PC-9 (cell line): Measurements from ENCODE around the gene MCM6.

ENCODE experiments used
- EZH2 ChIP-seq: fragments of 200-600 bp; sonication (generic); IDR thresholded peaks from 2 replicates; pipeline ENCODE4 v1.8.0; 2017; ENCODE audit warnings: antibody characterized with exemption, low read depth
- TF ChIP-seq, protein P1 (sequence below): fragments of 200-600 bp; sonication (generic); conservative IDR thresholded peaks from 2 replicates; pipeline ENCODE4 v1.6.1; 2017; ENCODE audit warnings: mixed run types, antibody characterized with exemption, mild to moderate bottlenecking, moderate library complexity

DNA sequence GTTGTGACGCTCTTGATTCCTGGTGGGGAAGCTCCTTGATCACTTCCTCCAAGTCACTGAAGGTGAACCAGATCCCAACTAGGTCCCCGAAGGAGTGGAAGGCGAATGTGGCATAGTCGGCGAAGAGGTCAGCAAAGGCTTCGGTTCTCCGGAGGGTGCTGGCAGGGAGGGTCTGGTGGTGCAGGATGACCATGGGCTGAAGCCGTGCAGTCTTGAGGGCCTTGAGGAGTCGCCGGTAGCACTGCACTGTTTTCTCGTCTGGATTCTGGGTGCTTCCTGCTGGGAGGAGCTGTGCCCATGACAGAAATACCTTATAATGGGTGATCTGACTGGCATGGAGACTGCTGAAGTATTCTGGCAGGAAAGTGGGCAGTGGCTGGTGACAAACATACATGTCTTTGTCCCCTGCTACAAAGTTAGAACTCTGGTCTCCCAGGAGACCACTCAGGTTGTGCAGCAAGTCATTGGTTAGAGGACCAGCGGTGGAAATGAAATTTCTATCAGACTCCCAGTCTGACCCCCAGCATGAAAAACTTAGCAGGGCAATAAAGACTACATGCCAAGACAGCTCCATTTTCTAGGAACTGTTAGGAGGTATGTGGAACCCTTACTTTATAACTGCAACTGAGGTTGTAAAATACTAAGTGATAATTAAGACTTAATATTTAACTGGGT lies 39.5 kb downstream of the MCM6 start, which contains the start of gene LCT:
- TF ChIP-seq, protein P1, sequence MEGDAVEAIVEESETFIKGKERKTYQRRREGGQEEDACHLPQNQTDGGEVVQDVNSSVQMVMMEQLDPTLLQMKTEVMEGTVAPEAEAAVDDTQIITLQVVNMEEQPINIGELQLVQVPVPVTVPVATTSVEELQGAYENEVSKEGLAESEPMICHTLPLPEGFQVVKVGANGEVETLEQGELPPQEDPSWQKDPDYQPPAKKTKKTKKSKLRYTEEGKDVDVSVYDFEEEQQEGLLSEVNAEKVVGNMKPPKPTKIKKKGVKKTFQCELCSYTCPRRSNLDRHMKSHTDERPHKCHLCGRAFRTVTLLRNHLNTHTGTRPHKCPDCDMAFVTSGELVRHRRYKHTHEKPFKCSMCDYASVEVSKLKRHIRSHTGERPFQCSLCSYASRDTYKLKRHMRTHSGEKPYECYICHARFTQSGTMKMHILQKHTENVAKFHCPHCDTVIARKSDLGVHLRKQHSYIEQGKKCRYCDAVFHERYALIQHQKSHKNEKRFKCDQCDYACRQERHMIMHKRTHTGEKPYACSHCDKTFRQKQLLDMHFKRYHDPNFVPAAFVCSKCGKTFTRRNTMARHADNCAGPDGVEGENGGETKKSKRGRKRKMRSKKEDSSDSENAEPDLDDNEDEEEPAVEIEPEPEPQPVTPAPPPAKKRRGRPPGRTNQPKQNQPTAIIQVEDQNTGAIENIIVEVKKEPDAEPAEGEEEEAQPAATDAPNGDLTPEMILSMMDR: no peak
- TF ChIP-seq EZH2: no peak
